Measurements from ENCODE around the gene AOPEP. TPM values are rescaled to one million over a fixed set of nuclear protein-coding genes. Genes with fewer than 3 reads are reported as not detected.

The AOPEP gene
- total and polyA plus RNA-seq, 2 of the 13 experiments (the other 11 are each of a cell fraction or from before 2014, with no cell fraction given): 22.2 to 41.6 TPM

DNA sequence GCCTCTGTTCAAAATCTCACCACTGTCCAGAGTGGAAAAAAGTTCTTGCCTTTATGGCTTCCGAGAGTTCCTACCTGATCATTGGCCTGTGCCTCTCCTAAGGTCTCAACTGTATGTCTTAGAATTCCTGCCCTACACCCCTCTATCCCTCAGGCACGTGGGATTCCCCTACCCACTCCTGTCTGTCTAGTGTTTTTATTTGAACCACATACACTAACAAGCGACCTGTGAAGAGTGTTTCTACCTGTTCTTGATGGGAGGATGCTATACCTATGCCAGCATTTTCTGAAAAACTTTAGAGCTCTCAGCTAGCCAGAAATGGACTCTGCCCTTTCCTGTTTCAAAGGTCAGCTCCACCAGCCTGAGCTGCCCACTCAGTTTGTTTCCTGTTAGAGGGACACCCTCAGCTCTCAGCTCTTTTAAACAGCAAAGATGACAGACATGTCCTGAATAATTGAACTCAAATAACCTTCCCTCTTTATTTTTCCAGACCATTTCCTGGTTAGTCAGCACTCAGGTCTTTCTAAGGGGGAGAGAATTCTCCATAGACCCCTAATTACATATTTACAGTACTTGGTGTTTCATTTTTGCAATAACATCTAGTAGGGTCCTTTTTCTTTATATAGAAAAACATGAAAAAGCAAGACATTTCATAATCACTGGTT lies 214.8 kb downstream of the AOPEP start (continued):
- TF ChIP-seq, protein P1, sequence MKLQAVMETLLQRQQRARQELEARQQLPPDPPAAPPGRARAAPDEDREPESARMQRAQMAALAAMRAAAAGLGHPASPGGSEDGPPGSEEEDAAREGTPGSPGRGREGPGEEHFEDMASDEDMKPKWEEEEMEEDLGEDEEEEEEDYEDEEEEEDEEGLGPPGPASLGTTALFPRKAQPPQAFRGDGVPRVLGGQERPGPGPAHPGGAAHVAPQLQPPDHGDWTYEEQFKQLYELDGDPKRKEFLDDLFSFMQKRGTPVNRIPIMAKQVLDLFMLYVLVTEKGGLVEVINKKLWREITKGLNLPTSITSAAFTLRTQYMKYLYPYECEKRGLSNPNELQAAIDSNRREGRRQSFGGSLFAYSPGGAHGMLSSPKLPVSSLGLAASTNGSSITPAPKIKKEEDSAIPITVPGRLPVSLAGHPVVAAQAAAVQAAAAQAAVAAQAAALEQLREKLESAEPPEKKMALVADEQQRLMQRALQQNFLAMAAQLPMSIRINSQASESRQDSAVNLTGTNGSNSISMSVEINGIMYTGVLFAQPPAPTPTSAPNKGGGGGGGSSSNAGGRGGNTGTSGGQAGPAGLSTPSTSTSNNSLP (IDR thresholded peaks at IDR 0.05; ENCODE audit: low read depth, low read length): peak; percentile 65; the same call in 1 of the 2 replicates
- TF ChIP-seq, protein P2, sequence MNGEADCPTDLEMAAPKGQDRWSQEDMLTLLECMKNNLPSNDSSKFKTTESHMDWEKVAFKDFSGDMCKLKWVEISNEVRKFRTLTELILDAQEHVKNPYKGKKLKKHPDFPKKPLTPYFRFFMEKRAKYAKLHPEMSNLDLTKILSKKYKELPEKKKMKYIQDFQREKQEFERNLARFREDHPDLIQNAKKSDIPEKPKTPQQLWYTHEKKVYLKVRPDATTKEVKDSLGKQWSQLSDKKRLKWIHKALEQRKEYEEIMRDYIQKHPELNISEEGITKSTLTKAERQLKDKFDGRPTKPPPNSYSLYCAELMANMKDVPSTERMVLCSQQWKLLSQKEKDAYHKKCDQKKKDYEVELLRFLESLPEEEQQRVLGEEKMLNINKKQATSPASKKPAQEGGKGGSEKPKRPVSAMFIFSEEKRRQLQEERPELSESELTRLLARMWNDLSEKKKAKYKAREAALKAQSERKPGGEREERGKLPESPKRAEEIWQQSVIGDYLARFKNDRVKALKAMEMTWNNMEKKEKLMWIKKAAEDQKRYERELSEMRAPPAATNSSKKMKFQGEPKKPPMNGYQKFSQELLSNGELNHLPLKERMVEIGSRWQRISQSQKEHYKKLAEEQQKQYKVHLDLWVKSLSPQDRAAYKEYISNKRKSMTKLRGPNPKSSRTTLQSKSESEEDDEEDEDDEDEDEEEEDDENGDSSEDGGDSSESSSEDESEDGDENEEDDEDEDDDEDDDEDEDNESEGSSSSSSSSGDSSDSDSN (CRISPR knock-in tag; IDR thresholded peaks at IDR 0.05): no peak
- TF ChIP-seq ZSCAN21 (CRISPR knock-in tag; IDR thresholded peaks at IDR 0.05; ENCODE audit: borderline replicate concordance): no peak
- TF ChIP-seq, protein P3, sequence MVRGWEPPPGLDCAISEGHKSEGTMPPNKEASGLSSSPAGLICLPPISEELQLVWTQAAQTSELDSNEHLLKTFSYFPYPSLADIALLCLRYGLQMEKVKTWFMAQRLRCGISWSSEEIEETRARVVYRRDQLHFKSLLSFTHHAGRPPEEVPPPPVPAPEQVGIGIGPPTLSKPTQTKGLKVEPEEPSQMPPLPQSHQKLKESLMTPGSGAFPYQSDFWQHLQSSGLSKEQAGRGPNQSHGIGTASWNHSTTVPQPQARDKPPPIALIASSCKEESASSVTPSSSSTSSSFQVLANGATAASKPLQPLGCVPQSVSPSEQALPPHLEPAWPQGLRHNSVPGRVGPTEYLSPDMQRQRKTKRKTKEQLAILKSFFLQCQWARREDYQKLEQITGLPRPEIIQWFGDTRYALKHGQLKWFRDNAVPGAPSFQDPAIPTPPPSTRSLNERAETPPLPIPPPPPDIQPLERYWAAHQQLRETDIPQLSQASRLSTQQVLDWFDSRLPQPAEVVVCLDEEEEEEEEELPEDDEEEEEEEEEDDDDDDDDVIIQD (CRISPR knock-in tag; IDR thresholded peaks at IDR 0.05; ENCODE audit: low read depth): peak; percentile 84
- TF ChIP-seq SIX4 (CRISPR knock-in tag; IDR thresholded peaks at IDR 0.05): no peak
- peak; percentile 82; the same call in 1 of the 2 replicates for TF ChIP-seq NR2F6 (IDR thresholded peaks at IDR 0.05)
- TF ChIP-seq NR2F6 (CRISPR knock-in tag; IDR thresholded peaks at IDR 0.05): peak; percentile 91
- TF ChIP-seq HNRNPK (IDR thresholded peaks at IDR 0.05; ENCODE audit: low read depth, low read length, poor library complexity, severe bottlenecking): no peak
- TF ChIP-seq, protein P4, sequence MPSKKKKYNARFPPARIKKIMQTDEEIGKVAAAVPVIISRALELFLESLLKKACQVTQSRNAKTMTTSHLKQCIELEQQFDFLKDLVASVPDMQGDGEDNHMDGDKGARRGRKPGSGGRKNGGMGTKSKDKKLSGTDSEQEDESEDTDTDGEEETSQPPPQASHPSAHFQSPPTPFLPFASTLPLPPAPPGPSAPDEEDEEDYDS (CRISPR knock-in tag; IDR thresholded peaks at IDR 0.05): peak; percentile 40; the same call in 1 of the 2 replicates
- peak; percentile 94 for TF ChIP-seq MEF2D (CRISPR knock-in tag; IDR thresholded peaks at IDR 0.05)
- TF ChIP-seq PPARG (CRISPR knock-in tag; conservative IDR thresholded peaks at IDR 0.05): peak; percentile 68
- TF ChIP-seq MTA1 (CRISPR knock-in tag; IDR thresholded peaks at IDR 0.05; ENCODE audit: borderline replicate concordance): no peak; the same call in 1 of the 2 replicates
- TF ChIP-seq NFYB (CRISPR knock-in tag; IDR thresholded peaks at IDR 0.05): no peak
- TF ChIP-seq, protein P5, sequence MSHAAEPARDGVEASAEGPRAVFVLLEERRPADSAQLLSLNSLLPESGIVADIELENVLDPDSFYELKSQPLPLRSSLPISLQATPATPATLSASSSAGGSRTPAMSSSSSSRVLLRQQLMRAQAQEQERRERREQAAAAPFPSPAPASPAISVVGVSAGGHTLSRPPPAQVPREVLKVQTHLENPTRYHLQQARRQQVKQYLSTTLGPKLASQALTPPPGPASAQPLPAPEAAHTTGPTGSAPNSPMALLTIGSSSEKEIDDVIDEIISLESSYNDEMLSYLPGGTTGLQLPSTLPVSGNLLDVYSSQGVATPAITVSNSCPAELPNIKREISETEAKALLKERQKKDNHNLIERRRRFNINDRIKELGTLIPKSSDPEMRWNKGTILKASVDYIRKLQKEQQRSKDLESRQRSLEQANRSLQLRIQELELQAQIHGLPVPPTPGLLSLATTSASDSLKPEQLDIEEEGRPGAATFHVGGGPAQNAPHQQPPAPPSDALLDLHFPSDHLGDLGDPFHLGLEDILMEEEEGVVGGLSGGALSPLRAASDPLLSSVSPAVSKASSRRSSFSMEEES (CRISPR knock-in tag; IDR thresholded peaks at IDR 0.05): no peak
- no peak for TF ChIP-seq ZNF577 (CRISPR knock-in tag; IDR thresholded peaks at IDR 0.05; ENCODE audit: borderline replicate concordance, low read depth)
- TF ChIP-seq SIN3B (IDR thresholded peaks at IDR 0.05; ENCODE audit: low read length): no peak
- no peak for TF ChIP-seq HNRNPL (IDR thresholded peaks at IDR 0.05; ENCODE audit: low read depth, low read length)
- TF ChIP-seq, protein P6, sequence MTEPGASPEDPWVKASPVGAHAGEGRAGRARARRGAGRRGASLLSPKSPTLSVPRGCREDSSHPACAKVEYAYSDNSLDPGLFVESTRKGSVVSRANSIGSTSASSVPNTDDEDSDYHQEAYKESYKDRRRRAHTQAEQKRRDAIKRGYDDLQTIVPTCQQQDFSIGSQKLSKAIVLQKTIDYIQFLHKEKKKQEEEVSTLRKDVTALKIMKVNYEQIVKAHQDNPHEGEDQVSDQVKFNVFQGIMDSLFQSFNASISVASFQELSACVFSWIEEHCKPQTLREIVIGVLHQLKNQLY (CRISPR knock-in tag; IDR thresholded peaks at IDR 0.05): peak; percentile 58
- TF ChIP-seq, protein P7, sequence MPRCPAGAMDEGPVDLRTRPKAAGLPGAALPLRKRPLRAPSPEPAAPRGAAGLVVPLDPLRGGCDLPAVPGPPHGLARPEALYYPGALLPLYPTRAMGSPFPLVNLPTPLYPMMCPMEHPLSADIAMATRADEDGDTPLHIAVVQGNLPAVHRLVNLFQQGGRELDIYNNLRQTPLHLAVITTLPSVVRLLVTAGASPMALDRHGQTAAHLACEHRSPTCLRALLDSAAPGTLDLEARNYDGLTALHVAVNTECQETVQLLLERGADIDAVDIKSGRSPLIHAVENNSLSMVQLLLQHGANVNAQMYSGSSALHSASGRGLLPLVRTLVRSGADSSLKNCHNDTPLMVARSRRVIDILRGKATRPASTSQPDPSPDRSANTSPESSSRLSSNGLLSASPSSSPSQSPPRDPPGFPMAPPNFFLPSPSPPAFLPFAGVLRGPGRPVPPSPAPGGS (CRISPR knock-in tag; IDR thresholded peaks at IDR 0.05): no peak
- TF ChIP-seq PHF8 (CRISPR knock-in tag; IDR thresholded peaks at IDR 0.05): no peak
- TF ChIP-seq RAD51 (IDR thresholded peaks at IDR 0.05; ENCODE audit: borderline replicate concordance): no peak
- peak; percentile 99 for TF ChIP-seq MED1 (CRISPR knock-in tag; IDR thresholded peaks at IDR 0.05)
